ENCODE measurements around the gene SPRR4. TPM values are rescaled to one million over a fixed set of nuclear protein-coding genes. Genes with fewer than 3 reads are reported as not detected.

SPRR4 gene
- total RNA-seq, 2 experiments from 2014 or later, result not detected

Other genes with a start within 250 kb of the SPRR4 start
- gene KPRP, start 212.6 kb upstream of the SPRR4 start, total RNA-seq, result not detected
- gene LCE1F, start 195.5 kb upstream of the SPRR4 start, total RNA-seq, result not detected
- not detected for gene LCE1E, start 184.4 kb upstream of the SPRR4 start, total RNA-seq
- gene LCE1D, start 173.9 kb upstream of the SPRR4 start, total RNA-seq, result not detected
- not detected for gene LCE1C, start 164.0 kb upstream of the SPRR4 start, total RNA-seq
- gene LCE1B, start 158.7 kb upstream of the SPRR4 start, total RNA-seq, result not detected
- gene LCE1A, start 143.2 kb upstream of the SPRR4 start, total RNA-seq, result not detected
- not detected for gene LCE6A, start 127.8 kb upstream of the SPRR4 start, total RNA-seq
- gene LCE7A, start 110.7 kb upstream of the SPRR4 start, total RNA-seq, result not detected
- gene SMCP, start 92.3 kb upstream of the SPRR4 start, total RNA-seq, result not detected
- gene IVL, start 62.1 kb upstream of the SPRR4 start, total RNA-seq, result not detected
- gene SPRR5, start 23.4 kb upstream of the SPRR4 start, total RNA-seq, result not detected
- not detected for gene SPRR1A, start 13.4 kb downstream of the SPRR4 start, total RNA-seq
- gene SPRR3, start 31.1 kb downstream of the SPRR4 start, total RNA-seq, result not detected
- gene SPRR1B, start 60.6 kb downstream of the SPRR4 start, total RNA-seq, result not detected
- not detected for gene SPRR2D, start 70.5 kb downstream of the SPRR4 start, total RNA-seq
- not detected for gene SPRR2A, start 86.9 kb downstream of the SPRR4 start, total RNA-seq
- gene SPRR2B, start 101.0 kb downstream of the SPRR4 start, total RNA-seq, result not detected
- gene SPRR2E, start 123.9 kb downstream of the SPRR4 start, total RNA-seq, result not detected
- not detected for gene SPRR2F, start 142.9 kb downstream of the SPRR4 start, total RNA-seq
- gene SPRR2G, start 180.2 kb downstream of the SPRR4 start, total RNA-seq, result not detected
- gene LELP1, start 232.8 kb downstream of the SPRR4 start, total RNA-seq, result not detected
- gene PRR9, start 246.9 kb downstream of the SPRR4 start, total RNA-seq, result not detected